Measurements from ENCODE around the gene ZSWIM5.
"Not testable (repeated sequence)": the region's sequence is repeated elsewhere in the genome, so short reads cannot be mapped to it uniquely, and the experiment has no call there.

The ZSWIM5 gene

GRCh38 chr1:45084562-45084961 is 121.8 kb downstream of the ZSWIM5 start:
- no peak for DNase-seq

DNA sequence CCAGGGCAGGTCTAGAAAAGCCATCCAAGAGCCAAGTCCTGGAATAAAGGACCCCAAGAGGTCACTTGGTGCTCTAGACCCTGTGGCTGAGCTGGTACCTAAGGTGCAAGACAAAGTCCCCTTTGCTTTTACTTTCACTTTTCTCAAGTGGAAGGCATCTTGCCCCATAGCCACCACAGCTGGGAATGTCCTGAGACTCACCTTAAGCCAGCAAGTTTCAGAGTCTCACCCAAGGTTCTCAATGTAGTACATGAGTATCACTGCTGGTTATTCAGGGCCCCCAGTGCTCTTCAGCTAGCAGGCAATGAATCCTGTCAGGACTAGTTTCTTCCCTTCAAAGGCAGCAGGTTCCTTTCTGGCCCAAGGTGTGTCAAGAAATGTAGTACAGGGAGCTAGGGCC is 126.9 kb downstream of the ZSWIM5 start:
- DNase-seq: no peak

DNA sequence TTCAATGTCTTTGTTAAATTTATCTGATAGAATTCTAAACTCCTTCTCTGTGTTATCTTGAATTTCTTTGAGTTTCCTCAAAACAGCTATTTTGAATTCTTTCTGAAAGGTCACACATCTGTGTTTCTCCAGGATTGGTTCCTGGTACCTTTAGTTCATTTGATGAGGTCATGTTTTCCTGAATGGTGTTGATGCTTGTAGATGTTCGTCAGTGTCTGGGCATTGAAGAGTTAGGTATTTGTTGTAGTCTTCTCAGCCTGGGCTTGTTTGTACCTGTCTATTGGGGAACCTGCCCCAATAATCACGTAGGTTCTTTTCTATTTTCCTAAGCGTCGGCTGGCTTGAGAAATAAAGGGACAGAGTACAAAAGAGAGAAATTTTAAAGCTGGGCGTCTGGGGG is 129.4 kb downstream of the ZSWIM5 start:
- not testable (repeated sequence) for DNase-seq

- DNase-seq: no peak
Measured at GRCh38 chr1:45071567-45071966, 134.8 kb downstream of the ZSWIM5 start.

DNA sequence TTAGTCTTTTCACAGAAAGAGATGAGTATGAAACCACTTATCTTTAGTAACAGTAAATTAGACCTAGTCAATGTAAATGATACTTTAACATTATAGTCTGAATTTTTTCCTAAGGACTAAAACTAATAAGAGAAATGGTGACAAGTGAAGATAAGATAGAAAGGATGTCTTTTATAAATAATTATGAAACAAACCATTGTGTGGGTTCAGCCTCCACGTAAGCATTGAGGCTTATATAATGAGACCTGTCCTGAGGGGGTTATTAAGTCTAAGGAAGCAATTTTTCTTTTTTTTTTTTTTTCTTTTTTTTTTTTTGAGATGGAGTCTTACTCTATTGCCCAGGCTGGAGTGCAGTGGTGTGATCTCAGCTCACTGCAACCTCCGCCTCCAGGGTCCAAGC is 138.6 kb downstream of the ZSWIM5 start:
- DNase-seq: no peak

DNA sequence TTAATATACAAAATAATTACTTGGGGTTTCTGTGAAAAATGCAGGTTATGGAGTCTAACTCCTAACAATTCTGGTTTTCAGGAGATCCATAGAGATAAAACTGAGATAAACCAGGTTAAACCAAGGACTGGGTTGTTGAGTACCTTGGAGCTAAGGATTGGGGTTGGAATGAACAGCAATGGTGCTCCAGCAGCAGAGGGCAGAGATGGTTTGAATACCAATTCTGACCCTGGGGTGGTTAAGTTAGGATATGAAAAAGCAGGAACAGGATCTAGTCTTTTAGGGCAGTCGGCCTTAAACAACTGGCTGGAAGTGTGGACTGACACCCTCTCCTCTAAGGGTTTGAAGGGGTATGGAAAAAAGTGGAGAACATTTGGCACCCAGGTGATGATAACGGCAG is 141.3 kb downstream of the ZSWIM5 start:
- DNase-seq: no peak

- DNase-seq: not testable (repeated sequence)
Measured at GRCh38 chr1:45062463-45062862, 143.9 kb downstream of the ZSWIM5 start.

DNA sequence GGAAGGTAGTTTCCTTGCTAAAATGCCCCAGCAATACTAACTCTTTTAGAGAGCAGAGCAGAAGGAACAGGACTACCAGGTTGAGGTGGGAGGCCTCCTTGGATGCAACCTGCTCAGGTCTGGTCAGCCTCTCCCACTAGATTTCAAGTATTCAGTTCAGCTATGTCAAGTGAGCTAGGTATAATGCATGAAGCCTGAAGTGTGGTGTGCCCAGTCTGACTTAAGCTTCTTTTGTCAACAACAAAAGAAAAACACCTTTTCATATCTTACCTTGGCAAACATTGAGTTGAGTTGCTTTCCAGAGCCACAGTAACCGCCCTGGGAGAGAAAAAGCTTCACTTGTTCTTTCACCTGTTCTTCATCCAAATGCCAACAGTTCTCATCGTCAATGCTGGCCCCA is 146.6 kb downstream of the ZSWIM5 start:
- no peak for DNase-seq

GRCh38 chr1:45057542-45057941 is 148.9 kb downstream of the ZSWIM5 start:
- DNase-seq: no peak

DNA sequence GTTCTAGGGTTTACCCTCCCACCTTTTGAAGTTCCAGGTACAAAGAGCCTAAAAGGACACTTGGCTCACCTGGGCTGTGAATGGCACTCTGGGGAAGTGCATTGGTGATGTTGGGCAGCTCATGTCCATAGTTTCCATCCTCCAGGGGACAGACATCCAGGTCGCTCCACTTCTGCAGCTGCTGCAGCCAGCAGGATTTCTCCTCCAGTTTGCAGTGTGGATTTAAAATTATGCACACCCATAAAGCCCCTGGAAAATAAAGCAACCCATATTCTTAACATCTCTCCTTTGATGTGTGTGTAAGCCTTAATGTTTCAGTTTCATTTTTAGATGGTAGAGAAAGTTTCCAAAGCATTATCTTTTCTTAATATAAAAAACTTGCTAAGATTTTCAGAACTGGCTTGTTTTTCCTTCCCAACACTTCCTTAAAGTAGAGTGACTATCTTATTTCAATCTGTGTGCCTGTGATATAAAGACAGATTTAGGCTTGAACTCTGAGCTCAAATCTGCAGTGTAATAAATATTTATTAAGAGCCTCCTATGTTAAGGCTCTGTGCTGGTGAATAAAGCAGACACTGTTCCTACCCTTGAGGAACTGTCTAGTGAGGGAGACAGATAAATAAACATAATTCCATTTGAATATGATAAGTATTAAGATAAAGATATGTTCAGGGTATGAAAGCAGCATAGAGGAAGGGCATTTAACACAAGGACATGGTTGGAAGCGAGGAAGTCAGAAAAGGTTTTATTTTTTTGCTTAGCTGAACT is 155.2 kb downstream of the ZSWIM5 start:
- DNase-seq: no peak

DNA sequence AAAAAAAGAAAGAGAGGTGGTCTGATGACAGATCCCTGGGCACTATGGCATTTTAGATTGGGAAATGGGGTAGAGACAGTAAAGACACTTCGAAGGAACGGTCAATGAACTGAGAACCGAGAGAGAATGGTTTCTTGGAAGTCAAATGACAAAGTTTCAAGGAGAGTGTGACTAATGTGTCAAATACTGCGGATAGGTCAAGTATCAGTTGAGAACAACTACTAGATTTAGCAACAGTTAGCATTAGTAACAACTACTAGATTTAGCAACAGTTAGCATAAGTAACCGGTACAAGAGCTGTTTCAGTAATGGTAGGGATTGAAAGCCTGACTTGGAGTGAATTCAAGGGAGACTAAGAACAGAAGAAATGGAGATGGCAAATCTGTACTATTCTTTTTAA is 159.4 kb downstream of the ZSWIM5 start:
- DNase-seq: no peak

- DNase-seq: no peak
Measured at GRCh38 chr1:45044916-45045315, 161.5 kb downstream of the ZSWIM5 start.

DNA sequence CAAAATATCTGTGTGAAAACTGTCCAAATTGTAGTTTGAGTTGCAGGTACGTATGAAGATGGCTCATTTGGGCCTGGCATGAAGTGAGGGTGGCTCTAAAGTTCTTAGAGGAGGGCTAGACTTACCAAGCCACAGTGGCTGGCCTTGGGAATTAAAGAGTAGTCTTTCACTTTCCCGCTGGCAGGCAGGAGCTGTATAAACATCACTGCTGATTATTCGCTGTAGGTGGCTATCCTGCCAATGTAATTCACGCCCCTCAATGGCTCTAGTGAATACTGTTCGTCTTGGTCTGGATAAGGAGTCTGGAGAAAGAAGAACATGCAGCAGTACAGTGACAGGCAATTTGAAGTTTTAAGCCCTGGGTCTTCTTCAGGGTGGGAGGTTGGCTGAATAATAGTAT is 163.3 kb downstream of the ZSWIM5 start:
- no peak for DNase-seq

GRCh38 chr1:45040297-45040696 is 166.1 kb downstream of the ZSWIM5 start:
- no peak for DNase-seq

- no peak for DNase-seq
Measured at GRCh38 chr1:45038661-45039364, 167.6 kb downstream of the ZSWIM5 start.

GRCh38 chr1:45038240-45038639 is 168.2 kb downstream of the ZSWIM5 start:
- DNase-seq: no peak

- no peak for DNase-seq
Measured at GRCh38 chr1:45037456-45037855, 168.9 kb downstream of the ZSWIM5 start.

GRCh38 chr1:45035631-45036301 is 170.6 kb downstream of the ZSWIM5 start:
- no peak for DNase-seq

- no peak for DNase-seq
Measured at GRCh38 chr1:45033356-45033755, 173.0 kb downstream of the ZSWIM5 start.

DNA sequence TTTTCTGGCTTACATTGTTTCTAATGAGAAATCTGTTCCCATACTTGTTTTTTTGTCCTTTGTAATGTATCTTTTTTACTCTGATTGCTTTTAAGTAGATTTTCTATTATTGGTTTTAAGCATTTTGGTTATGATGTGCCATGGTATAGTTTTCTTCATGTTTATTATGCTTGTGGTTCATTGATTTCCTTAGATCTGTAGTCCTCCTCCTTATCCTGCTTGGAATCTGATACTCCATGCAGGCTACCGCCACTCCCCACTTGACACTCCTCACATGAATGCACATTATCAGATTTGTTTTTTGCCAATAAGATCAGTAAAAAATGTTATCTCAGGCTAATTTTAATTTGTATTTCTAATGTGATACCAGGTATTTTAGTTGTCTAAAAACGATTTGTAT is 173.6 kb downstream of the ZSWIM5 start:
- no peak for DNase-seq

GRCh38 chr1:45026446-45026845 is 180.0 kb downstream of the ZSWIM5 start:
- no peak for DNase-seq

GRCh38 chr1:45023663-45024062 is 182.7 kb downstream of the ZSWIM5 start:
- DNase-seq: no peak

DNA sequence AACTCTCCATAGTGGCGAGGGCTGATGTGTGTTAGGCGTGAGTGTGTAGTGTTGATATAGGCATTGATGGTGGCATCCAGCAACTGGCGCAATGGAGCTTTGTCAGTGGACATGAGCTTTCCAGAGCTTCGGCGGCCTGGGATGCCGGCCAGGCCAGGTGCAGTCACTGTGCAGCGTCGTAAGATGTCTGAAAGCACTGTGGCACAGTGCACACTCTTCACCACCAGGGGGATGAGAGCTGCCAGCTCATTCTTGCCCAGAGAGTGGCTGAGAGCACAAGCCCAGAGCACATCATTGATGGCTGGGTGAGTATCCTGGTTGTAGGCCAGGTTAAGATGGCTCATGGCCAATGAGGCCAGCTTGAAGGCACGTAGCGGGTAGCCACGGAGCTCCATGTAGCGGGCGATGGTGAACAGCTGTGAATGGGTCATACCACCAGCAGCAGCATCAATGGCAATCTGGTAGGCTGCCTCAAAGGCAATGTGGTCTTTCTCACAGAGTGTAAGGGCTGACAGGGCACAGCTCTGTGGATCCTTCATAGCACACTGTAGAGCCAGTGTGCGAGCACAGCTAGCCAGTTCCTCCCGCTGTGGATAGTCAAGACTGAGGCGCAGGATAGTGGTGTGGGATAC is 187.7 kb downstream of the ZSWIM5 start:
- peak; percentile 55 for DNase-seq

DNA sequence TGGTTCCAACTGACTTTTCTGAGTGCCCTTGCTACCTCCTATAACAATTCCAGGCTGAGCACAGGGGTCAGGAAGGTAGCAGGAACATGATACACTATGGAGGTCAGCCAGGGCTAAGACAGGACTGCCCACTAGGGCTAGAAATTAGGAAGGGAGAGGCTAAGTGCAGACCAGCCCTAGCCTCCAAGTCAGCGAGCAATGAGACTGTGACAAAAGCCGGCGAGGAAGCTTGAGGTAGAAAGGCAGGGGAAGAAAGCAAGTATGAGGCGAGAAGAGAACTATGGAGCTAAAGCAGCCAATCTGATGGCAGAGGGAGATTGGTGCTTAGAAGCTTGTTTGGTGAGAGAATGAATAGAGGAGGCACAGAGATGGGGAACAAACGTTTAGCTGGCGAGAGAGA is 189.6 kb downstream of the ZSWIM5 start:
- DNase-seq: no peak

All from stimulated activated CD4-positive, alpha-beta T cell treated with anti-CD3 and anti-CD28 coated beads, Interleukin-12 subunit alpha, Interleukin-12 subunit beta, amount 100 ng/mL, for 4 hours (primary cell).